GM23338 (cell line): ENCODE results near the gene IGF2R. TPM values are rescaled to one million over a fixed set of nuclear protein-coding genes. Genes with fewer than 3 reads are reported as not detected.

Experiments
- ATAC-seq: fragments of 200-7000 bp; cut with Tn5 transposase; 3 replicates; pipeline ENCODE4 v1.9.1; 2020
- DNase-seq: peaks from one replicate; pipeline ENCODE4 v3.0.0-alpha.2; 2015; ENCODE audit warnings: low spot score
- H2AFZ ChIP-seq: fragments of 200-600 bp; sonication (generic); 2 replicates; pipeline ENCODE4 v1.8.0; 2016; ENCODE audit warnings: antibody characterized with exemption, mild to moderate bottlenecking, moderate library complexity
- H3F3A ChIP-seq: fragments of 200-600 bp; sonication (generic); replicated peaks from 2 replicates; pipeline ENCODE4 v1.8.0; 2017; ENCODE audit warnings: antibody characterized with exemption, mixed run types, low read depth
- H3K27ac ChIP-seq: fragments of 200-600 bp; sonication (generic); 2 replicates; pipeline ENCODE4 v1.6.1; 2016; ENCODE audit warnings: low read depth
- H3K27me3 ChIP-seq: fragments of 200-600 bp; sonication (generic); 2 replicates; pipeline ENCODE4 v1.8.0; 2016; ENCODE audit warnings: mild to moderate bottlenecking, mixed run types, moderate library complexity; ENCODE audit not compliant: insufficient read depth
- H3K36me3 ChIP-seq: fragments of 200-600 bp; sonication (generic); 2 replicates; pipeline ENCODE4 v1.8.0; 2016; ENCODE audit warnings: mild to moderate bottlenecking; ENCODE audit not compliant: insufficient read depth
- H3K4me1 ChIP-seq: fragments of 200-600 bp; sonication (generic); 2 replicates; pipeline ENCODE4 v1.8.0; 2016; ENCODE audit warnings: mild to moderate bottlenecking, moderate library complexity; ENCODE audit not compliant: insufficient read depth
- H3K4me2 ChIP-seq: fragments of 200-600 bp; sonication (generic); 2 replicates; pipeline ENCODE4 v1.7.1; 2017; ENCODE audit warnings: mixed run types
- H3K4me3 ChIP-seq: fragments of 200-600 bp; sonication (generic); 2 replicates; pipeline ENCODE4 v1.6.1; 2016; ENCODE audit warnings: mixed run types
- H3K79me2 ChIP-seq: fragments of 200-600 bp; sonication (generic); replicated peaks from 2 replicates; pipeline ENCODE4 v1.8.0; 2017; ENCODE audit warnings: mild to moderate bottlenecking; ENCODE audit not compliant: insufficient read depth
- H3K9me2 ChIP-seq: fragments of 200-600 bp; sonication (generic); 2 replicates; pipeline ENCODE4 v1.8.0; 2017; ENCODE audit not compliant: insufficient read depth
- H4K20me1 ChIP-seq: fragments of 200-600 bp; sonication (generic); replicated peaks from 2 replicates; pipeline ENCODE4 v1.8.0; 2017; ENCODE audit warnings: mild to moderate bottlenecking; ENCODE audit not compliant: insufficient read depth
- H3K27ac Mint-ChIP-seq: 2 replicates; pipeline ENCODE4 v1.8.0; 2020; ENCODE audit warnings: inconsistent platforms, mild to moderate bottlenecking, moderate library complexity, mixed read lengths
- H3K27me3 Mint-ChIP-seq: 3 replicates; pipeline ENCODE4 v1.8.0; 2022; ENCODE audit warnings: low read depth, mild to moderate bottlenecking, moderate library complexity, mixed read lengths, inconsistent platforms; ENCODE audit not compliant: insufficient read depth, poor library complexity
- H3K36me3 Mint-ChIP-seq: 3 replicates; pipeline ENCODE4 v1.8.0; 2021; ENCODE audit warnings: low read depth, mild to moderate bottlenecking, inconsistent platforms, moderate library complexity, mixed read lengths
- H3K4me1 Mint-ChIP-seq: 3 replicates; pipeline ENCODE4 v1.8.0; 2020; ENCODE audit warnings: mild to moderate bottlenecking, inconsistent platforms, mixed read lengths
- H3K4me3 Mint-ChIP-seq: 3 replicates; pipeline ENCODE4 v1.8.0; 2021; ENCODE audit warnings: moderate library complexity, mild to moderate bottlenecking, inconsistent platforms, mixed read lengths
- H3K9me3 Mint-ChIP-seq: 3 replicates; pipeline ENCODE4 v1.8.0; 2020; ENCODE audit warnings: moderate library complexity, mild to moderate bottlenecking, inconsistent platforms, mixed read lengths
- CREB1 ChIP-seq: fragments of 250-450 bp; sonication (Bioruptor Pico); IDR thresholded peaks from 2 replicates; pipeline ENCODE4 v1.5.0; 2020; ENCODE audit warnings: low read depth, mild to moderate bottlenecking, moderate library complexity
- CTCF ChIP-seq, 2 experiments: fragments of 200-600 bp in 1 of 2; sonication (generic) in 1 of 2; conservative IDR thresholded peaks; 2 replicates each; pipeline versions ENCODE4 v1.5.1 to v1.6.1; 2016 to 2017; ENCODE audit warnings: antibody characterized with exemption in 2 of 2, low read depth in 2 of 2, mild to moderate bottlenecking in 2 of 2, moderate library complexity in 1 of 2
- ETS1 ChIP-seq: IDR thresholded peaks from 2 replicates; pipeline ENCODE4 v1.6.1; 2016; ENCODE audit warnings: antibody characterized with exemption
- EZH2 ChIP-seq: fragments of 200-600 bp; sonication (generic); IDR thresholded peaks from one replicate; pipeline ENCODE4 v1.8.0; 2017; ENCODE audit warnings: antibody characterized with exemption, mild to moderate bottlenecking, low read depth; ENCODE audit not compliant: unreplicated experiment
- EZH2phosphoT487 ChIP-seq: fragments of 200-600 bp; sonication (generic); IDR thresholded peaks from one replicate; pipeline ENCODE4 v1.8.1; 2018; ENCODE audit warnings: antibody characterized with exemption; ENCODE audit not compliant: unreplicated experiment
- JUNB ChIP-seq: IDR thresholded peaks from one replicate; pipeline ENCODE4 v1.6.1; 2016; ENCODE audit warnings: antibody characterized with exemption; ENCODE audit not compliant: unreplicated experiment
- NANOG ChIP-seq: IDR thresholded peaks from 2 replicates; pipeline ENCODE4 v1.6.1; 2016; ENCODE audit warnings: antibody characterized with exemption, borderline replicate concordance
- POLR2AphosphoS5 ChIP-seq: IDR thresholded peaks from 2 replicates; pipeline ENCODE4 v1.6.1; 2016; ENCODE audit warnings: antibody characterized with exemption, low read depth
- REST ChIP-seq: IDR thresholded peaks from one replicate; pipeline ENCODE4 v1.6.1; 2018; ENCODE audit warnings: antibody characterized with exemption; ENCODE audit not compliant: unreplicated experiment
- STAT1 ChIP-seq: IDR thresholded peaks from one replicate; pipeline ENCODE4 v1.6.1; 2016; ENCODE audit warnings: antibody characterized with exemption; ENCODE audit not compliant: unreplicated experiment
- ZNF114 ChIP-seq: fragments of 250-450 bp; sonication (Bioruptor Pico); IDR thresholded peaks from 2 replicates; pipeline ENCODE4 v1.5.0; 2020; ENCODE audit warnings: mild to moderate bottlenecking, moderate library complexity
- ZNF331 ChIP-seq: fragments of 250-450 bp; sonication (Bioruptor Pico); IDR thresholded peaks from 2 replicates; pipeline ENCODE4 v1.5.0; 2020; ENCODE audit warnings: low read depth, mild to moderate bottlenecking, moderate library complexity
- ZNF462 ChIP-seq: fragments of 250-450 bp; sonication (Bioruptor Pico); IDR thresholded peaks from 2 replicates; pipeline ENCODE4 v1.5.0; 2020; ENCODE audit warnings: mild to moderate bottlenecking, moderate library complexity
- polyA plus RNA-seq: library from polyadenylated mRNA; unstranded; fragments of >200 nt; fragmentation: Nextera tagmentation; extraction: Ambion mirVana; gene quantifications from 2 replicates; pipeline ENCODE4 v1.2.1, GENCODE V29; 2016
- total RNA-seq: library from RNA; depleted of rRNA; stranded (reverse); fragments of >200 nt; shearing (Covaris generic); gene quantifications from 2 replicates; pipeline ENCODE4 v1.2.3, GENCODE V29; 2014

The IGF2R gene
- total and polyA plus RNA-seq, 2 experiments from 2014 or later: 12.5 to 76.4 TPM

- Histone ChIP-seq H2AFZ (no peak overlapping the region), H3K36me3 (peaks cover 32% of the 10 kb centered on the region), H3K27ac (no peak overlapping the region), H3K4me1 (no peaks in the 10 kb centered on the region), H4K20me1 (no peaks in the 10 kb centered on the region; the same call in none of the 2 replicates), H3K9me2 (no peaks in the 10 kb centered on the region), H3K4me2 (no peak overlapping the region), H3K27me3 (no peaks in the 10 kb centered on the region), H3F3A (no peaks in the 10 kb centered on the region), H3K79me2 (no peaks in the 10 kb centered on the region), H3K4me3 (no peak overlapping the region)
- DNase-seq (no peak), ATAC-seq (no peak)
- Mint-ChIP-seq H3K4me1 (peaks cover 3% of the 10 kb centered on the region; the same call in 2 of the 3 replicates), H3K4me3 (no peak overlapping the region), H3K27ac (no peak overlapping the region), H3K9me3 (peaks cover 11% of the 10 kb centered on the region), H3K36me3 (peaks cover 91% of the 10 kb centered on the region), H3K27me3 (peaks cover 16% of the 10 kb centered on the region)
- TF ChIP-seq CTCF (conservative IDR thresholded peaks at IDR 0.05; ENCODE audit: low read depth in 2 of 2) (no peak), ZNF114 (CRISPR knock-in tag) (no peak), POLR2AphosphoS5 (no peak), ZNF331 (CRISPR knock-in tag) (no peak), STAT1 (no peak), EZH2phosphoT487 (no peak), REST (no peak), JUNB (no peak), NANOG (no peak), ZNF462 (no peak), EZH2 (no peak), CREB1 (CRISPR knock-in tag) (no peak), ETS1 (no peak)
Measured at GRCh38 chr6:160077024-160077423, 108.1 kb downstream of the IGF2R start.
